SK-N-SH (cell line): ENCODE measurements around the gene AANAT. TPM values are rescaled to one million over a fixed set of nuclear protein-coding genes. Genes with fewer than 3 reads are reported as not detected.

ENCODE experiments used
- CTCF ChIA-PET: fragments of 300-600, 350-600 bp; formaldehyde crosslinking; extraction: SDS; loops from one replicate; lab custom pipeline; 2021; lab: Yijun Ruan, JAX
- POLR2A ChIA-PET: fragments of 350-600 bp; sonication (Branson Sonifier 250); formaldehyde crosslinking; extraction: SDS; loops from one replicate; lab custom pipeline; 2020; ENCODE audit warnings: antibody characterized with exemption, inconsistent platforms; lab: Yijun Ruan, JAX
- DNase-seq: peaks from one replicate; pipeline ENCODE4 v3.0.0; 2012
- H2AFZ ChIP-seq: fragments of 200-600 bp; sonication (generic); 2 replicates; pipeline ENCODE4 v1.8.1; 2016; ENCODE audit warnings: antibody characterized with exemption, mild to moderate bottlenecking, low read depth
- H3F3A ChIP-seq: fragments of 200-600 bp; sonication (generic); replicated peaks from 2 replicates; pipeline ENCODE3; 2016; ENCODE audit warnings: antibody characterized with exemption, mild to moderate bottlenecking; ENCODE audit not compliant: insufficient read depth
- H3K27ac ChIP-seq, 2 experiments: fragments of 200-500 bp in 1 of 2; fragments of 200-600 bp in 1 of 2; sonication (Bioruptor generic) in 1 of 2; sonication (generic), shearing (Covaris generic) in 1 of 2; 2 replicates each; pipeline versions ENCODE4 v1.5.1 to v1.6.1; 2014 to 2016; ENCODE audit warnings: low read depth in 2 of 2, inconsistent platforms in 1 of 2, low read length in 1 of 2, mild to moderate bottlenecking in 1 of 2, mixed read lengths in 1 of 2
- H3K27me3 ChIP-seq: fragments of 200-600 bp; sonication (generic), shearing (Covaris generic); 2 replicates; pipeline ENCODE4 v1.6.1; 2016; ENCODE audit warnings: mixed run types; ENCODE audit not compliant: insufficient read depth
- H3K36me3 ChIP-seq, 2 experiments: fragments of 200-500 bp in 1 of 2; fragments of 200-600 bp in 1 of 2; sonication (Bioruptor generic) in 1 of 2; sonication (generic) in 1 of 2; replicated peaks in 1 of 2; 2 replicates each; pipeline versions ENCODE3 to v1.5.1; 2014 to 2016; ENCODE audit warnings: low read length in 1 of 2, mild to moderate bottlenecking in 1 of 2; ENCODE audit not compliant: insufficient read depth in 2 of 2, control insufficient read depth in 1 of 2
- H3K4me1 ChIP-seq, 2 experiments: fragments of 200-500 bp in 1 of 2; fragments of 200-600 bp in 1 of 2; sonication (Bioruptor generic) in 1 of 2; sonication (generic), shearing (Covaris generic) in 1 of 2; 2 replicates each; pipeline versions ENCODE4 v1.5.1 to v1.6.1; 2014 to 2016; ENCODE audit warnings: low read depth in 1 of 2, low read length in 1 of 2, mixed run types in 1 of 2; ENCODE audit not compliant: insufficient read depth in 2 of 2, control insufficient read depth in 1 of 2
- H3K4me2 ChIP-seq: fragments of 200-600 bp; sonication (generic), shearing (Covaris generic); 2 replicates; pipeline ENCODE4 v1.6.1; 2017; ENCODE audit warnings: mixed run types
- H3K4me3 ChIP-seq, 2 experiments: fragments of 200-500 bp in 1 of 2; fragments of 200-600 bp in 1 of 2; sonication (Bioruptor generic) in 1 of 2; sonication (generic), shearing (Covaris generic) in 1 of 2; 2 replicates each; pipeline versions ENCODE4 v1.5.1 to v1.8.1; 2014 to 2016; ENCODE audit warnings: low read depth in 2 of 2, inconsistent platforms in 1 of 2, low read length in 1 of 2, mild to moderate bottlenecking in 1 of 2, mixed read lengths in 1 of 2, moderate library complexity in 1 of 2
- H3K79me2 ChIP-seq: fragments of 200-600 bp; sonication (generic); 2 replicates; pipeline ENCODE4 v1.8.1; 2017; ENCODE audit warnings: mild to moderate bottlenecking; ENCODE audit not compliant: insufficient read depth
- H3K9ac ChIP-seq: fragments of 200-600 bp; sonication (generic); 2 replicates; pipeline ENCODE4 v1.6.1; 2017; ENCODE audit warnings: mixed run types
- H3K9me2 ChIP-seq: fragments of 200-600 bp; sonication (generic); 2 replicates; pipeline ENCODE4 v1.6.1; 2017; ENCODE audit warnings: mixed run types
- H3K9me3 ChIP-seq: fragments of 200-600 bp; sonication (generic); 2 replicates; pipeline ENCODE4 v1.6.1; 2017; ENCODE audit warnings: mixed run types, mild to moderate bottlenecking, moderate library complexity
- H4K20me1 ChIP-seq: fragments of 200-600 bp; sonication (generic); 2 replicates; pipeline ENCODE4 v1.6.1; 2017; ENCODE audit warnings: mild to moderate bottlenecking, mixed run types; ENCODE audit not compliant: insufficient read depth
- EZH2phosphoT487 ChIP-seq: fragments of 200-600 bp; sonication (generic); IDR thresholded peaks from 2 replicates; pipeline ENCODE4 v1.6.1; 2017; ENCODE audit warnings: low read depth, mixed run types, mild to moderate bottlenecking, antibody characterized with exemption, moderate library complexity, borderline replicate concordance
- FOXM1 ChIP-seq: IDR thresholded peaks from 2 replicates; pipeline ENCODE4 v1.4.0; 2012; ENCODE audit warnings: low read depth, mild to moderate bottlenecking
- GABPA ChIP-seq: IDR thresholded peaks from 2 replicates; pipeline ENCODE4 v1.4.0; 2012; ENCODE audit warnings: low read depth, mild to moderate bottlenecking
- IRF3 ChIP-seq: fragments of 150-350 bp; IDR thresholded peaks from 2 replicates; pipeline ENCODE4 v1.6.1; 2016; ENCODE audit warnings: mild to moderate bottlenecking, low read depth, low read length
- JUND ChIP-seq: IDR thresholded peaks from 2 replicates; pipeline ENCODE4 v1.4.0; 2012
- MEF2A ChIP-seq: IDR thresholded peaks from 2 replicates; pipeline ENCODE4 v1.4.0; 2012; ENCODE audit warnings: low read depth, borderline replicate concordance
- NFIC ChIP-seq: IDR thresholded peaks from 2 replicates; pipeline ENCODE4 v1.4.0; 2012; ENCODE audit warnings: borderline replicate concordance
- NRF1 ChIP-seq: IDR thresholded peaks from 2 replicates; pipeline ENCODE4 v1.6.1; 2012; ENCODE audit warnings: low read depth, mild to moderate bottlenecking, low read length
- SMC3 ChIP-seq: IDR thresholded peaks from 2 replicates; pipeline ENCODE4 v1.6.1; 2012; ENCODE audit warnings: low read depth, low read length, improper control_type of control experiment
- TCF12 ChIP-seq: IDR thresholded peaks from 2 replicates; pipeline ENCODE4 v1.4.0; 2012
- TEAD4 ChIP-seq: IDR thresholded peaks from 2 replicates; pipeline ENCODE4 v1.4.0; 2012; ENCODE audit warnings: mild to moderate bottlenecking, borderline replicate concordance; ENCODE audit not compliant: insufficient read depth
- USF1 ChIP-seq: IDR thresholded peaks from 2 replicates; pipeline ENCODE4 v1.4.0; 2012; ENCODE audit warnings: low read depth, borderline replicate concordance
- YY1 ChIP-seq: IDR thresholded peaks from 2 replicates; pipeline ENCODE4 v1.4.0; 2012; ENCODE audit warnings: low read depth, mild to moderate bottlenecking
- WGBS: methylation state at CpG from one replicate; pipeline ENCODE4 v1.1.6; 2017; ENCODE audit warnings: low lambda C conversion rate; 5-methylcytosine and 5-hydroxymethylcytosine counted together
- polyA plus RNA-seq, 3 experiments: library from polyadenylated mRNA; depleted of rRNA; stranded (reverse); fragments of >200 nt; gene quantifications; 2 replicates each; pipeline ENCODE4 v1.2.3, GENCODE V29; 2012

AANAT gene
- polyA plus RNA-seq, 1 of the 3 experiments (the other 2 are of a cell fraction) = 0.26 TPM

- no peak for TF ChIP-seq YY1
- TF ChIP-seq TEAD4 = no peak
- no peak for TF ChIP-seq MEF2A
- no peak for TF ChIP-seq GABPA
- TF ChIP-seq NFIC = no peak
- no peak for TF ChIP-seq EZH2phosphoT487
- no peak for TF ChIP-seq FOXM1
- TF ChIP-seq TCF12 = no peak
- TF ChIP-seq JUND = no peak
- TF ChIP-seq NRF1 = no peak
- no peak for TF ChIP-seq SMC3
- no peak for TF ChIP-seq IRF3
- DNase-seq = no peak
- peaks cover 94% of the 10 kb centered on the region for H3K79me2 ChIP-seq
- H3K4me2 ChIP-seq = no peak overlapping the region
- H3K27ac ChIP-seq = no peak overlapping the region
- ChIA-PET CTCF (interaction anchor here (0.9 to 5.7 kb wide), 10 partner anchors 15 to 253 kb away, joined by 3 to 40 read pairs (median 4); no protein-coding TSS in a partner anchor), POLR2A (interaction anchor here (0.6 to 1.1 kb wide), 3 partner anchors 108 to 332 kb away, joined by 3 to 4 read pairs (median 3); no protein-coding TSS in a partner anchor)
- H2AFZ ChIP-seq = no peak overlapping the region
- no peak overlapping the region for H3K4me3 ChIP-seq
- H3K9ac ChIP-seq = no peak overlapping the region
- peaks cover 0 to 13% of the 10 kb centered on the region in 2 experiments; a peak in 1 of 4 replicates for H3K4me1 ChIP-seq
- H3F3A ChIP-seq = no peaks in the 10 kb centered on the region
- H3K36me3 ChIP-seq = no peaks in the 10 kb centered on the region
- WGBS = 92% methylated on average over 7 of the region's 7 CpGs
- no peaks in the 10 kb centered on the region for H3K9me2 ChIP-seq
- H4K20me1 ChIP-seq = peaks cover 78% of the 10 kb centered on the region
- no peaks in the 10 kb centered on the region for H3K9me3 ChIP-seq
- no peaks in the 10 kb centered on the region for H3K27me3 ChIP-seq
These were observed 32.5 kb upstream of the AANAT start for GRCh38 chr17:76434870-76435269.

- H3F3A ChIP-seq = no peaks in the 10 kb centered on the region
- H3K4me2 ChIP-seq = no peak overlapping the region
- no peaks in the 10 kb centered on the region for H3K27me3 ChIP-seq
- TF ChIP-seq TEAD4 (no peak), USF1 (no peak), YY1 (no peak)
- WGBS = 96% methylated on average over 11 of the region's 11 CpGs
- H3K9me3 ChIP-seq = no peaks in the 10 kb centered on the region
- peaks cover 94% of the 10 kb centered on the region for H3K79me2 ChIP-seq
- DNase-seq = no peak
- POLR2A ChIA-PET = interaction anchor here (1.1 kb wide), 1 partner anchor 107 kb away, joined by 4 read pairs; no protein-coding TSS in a partner anchor
- H3K4me1 ChIP-seq = peaks cover 0 to 13% of the 10 kb centered on the region in 2 experiments; a peak in 1 of 4 replicates
- no peak overlapping the region for H3K9ac ChIP-seq
- no peaks in the 10 kb centered on the region for H3K9me2 ChIP-seq
- CTCF ChIA-PET = interaction anchor here (0.6 to 5.7 kb wide), 11 partner anchors 12 to 254 kb away, joined by 3 to 40 read pairs (median 4); no protein-coding TSS in a partner anchor
- H2AFZ ChIP-seq = no peak overlapping the region
- H3K36me3 ChIP-seq = no peaks in the 10 kb centered on the region
- peaks cover 79% of the 10 kb centered on the region for H4K20me1 ChIP-seq
- no peak overlapping the region for H3K4me3 ChIP-seq
- H3K27ac ChIP-seq = no peak overlapping the region
These were observed 31.7 kb upstream of the AANAT start for GRCh38 chr17:76435751-76436150.
